SK-N-MC (cell line): ENCODE results near the gene FAM180A.

Source experiments
- EZH2 ChIP-seq: fragments of 200-600 bp; sonication (generic); IDR thresholded peaks from one replicate; pipeline ENCODE4 v1.6.1; 2017; ENCODE audit warnings: antibody characterized with exemption
- FOXP2 ChIP-seq: optimal IDR thresholded peaks from 2 replicates; pipeline ENCODE3; 2011; ENCODE audit warnings: mild to moderate bottlenecking, moderate library complexity; ENCODE audit not compliant: insufficient read depth; ENCODE audit errors: extremely low read length, control extremely low read depth
- POLR2AphosphoS5 ChIP-seq: IDR thresholded peaks from 2 replicates; pipeline ENCODE4 v1.6.1; 2012; ENCODE audit warnings: mild to moderate bottlenecking, low read depth, low read length, borderline replicate concordance

- no peak for TF ChIP-seq EZH2
- no peak for TF ChIP-seq POLR2AphosphoS5
- TF ChIP-seq FOXP2: no peak
Observed at GRCh38 chr7:135707570-135707966, 41.0 kb downstream of the FAM180A start.
